Measurements from ENCODE around the gene OSBPL6.

DNA sequence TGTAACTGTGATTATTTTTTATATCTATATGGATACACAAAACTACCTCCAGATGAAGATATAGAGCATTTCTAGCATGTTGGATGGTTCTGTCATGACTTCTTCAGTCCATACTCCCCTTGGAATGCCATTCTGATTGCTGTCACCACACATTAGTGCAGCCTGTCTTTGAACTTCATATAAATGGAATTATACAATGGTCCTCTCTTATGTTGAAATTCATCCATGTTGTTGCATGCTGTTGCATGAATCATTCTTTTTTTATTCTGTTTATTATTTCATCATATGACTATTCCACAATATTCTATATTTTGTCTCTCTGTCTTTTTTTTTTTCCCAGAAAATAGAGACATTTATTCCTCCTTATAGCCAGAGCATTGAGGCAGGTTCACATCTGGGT lies 74.1 kb downstream of the OSBPL6 start:
- no peak for TF ChIP-seq POLR2A (IDR thresholded peaks at IDR 0.05)
- TF ChIP-seq, protein P1, sequence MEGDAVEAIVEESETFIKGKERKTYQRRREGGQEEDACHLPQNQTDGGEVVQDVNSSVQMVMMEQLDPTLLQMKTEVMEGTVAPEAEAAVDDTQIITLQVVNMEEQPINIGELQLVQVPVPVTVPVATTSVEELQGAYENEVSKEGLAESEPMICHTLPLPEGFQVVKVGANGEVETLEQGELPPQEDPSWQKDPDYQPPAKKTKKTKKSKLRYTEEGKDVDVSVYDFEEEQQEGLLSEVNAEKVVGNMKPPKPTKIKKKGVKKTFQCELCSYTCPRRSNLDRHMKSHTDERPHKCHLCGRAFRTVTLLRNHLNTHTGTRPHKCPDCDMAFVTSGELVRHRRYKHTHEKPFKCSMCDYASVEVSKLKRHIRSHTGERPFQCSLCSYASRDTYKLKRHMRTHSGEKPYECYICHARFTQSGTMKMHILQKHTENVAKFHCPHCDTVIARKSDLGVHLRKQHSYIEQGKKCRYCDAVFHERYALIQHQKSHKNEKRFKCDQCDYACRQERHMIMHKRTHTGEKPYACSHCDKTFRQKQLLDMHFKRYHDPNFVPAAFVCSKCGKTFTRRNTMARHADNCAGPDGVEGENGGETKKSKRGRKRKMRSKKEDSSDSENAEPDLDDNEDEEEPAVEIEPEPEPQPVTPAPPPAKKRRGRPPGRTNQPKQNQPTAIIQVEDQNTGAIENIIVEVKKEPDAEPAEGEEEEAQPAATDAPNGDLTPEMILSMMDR (IDR thresholded peaks at IDR 0.05): no peak
